ENCODE data around the gene MGLL. TPM values are rescaled to one million over a fixed set of nuclear protein-coding genes. Genes with fewer than 3 reads are reported as not detected.

The MGLL gene
- total and polyA plus RNA-seq, 2 donors (not counting 1 experiment from before 2014, with no cell fraction given), result 1.7 to 6.9 TPM

DNA sequence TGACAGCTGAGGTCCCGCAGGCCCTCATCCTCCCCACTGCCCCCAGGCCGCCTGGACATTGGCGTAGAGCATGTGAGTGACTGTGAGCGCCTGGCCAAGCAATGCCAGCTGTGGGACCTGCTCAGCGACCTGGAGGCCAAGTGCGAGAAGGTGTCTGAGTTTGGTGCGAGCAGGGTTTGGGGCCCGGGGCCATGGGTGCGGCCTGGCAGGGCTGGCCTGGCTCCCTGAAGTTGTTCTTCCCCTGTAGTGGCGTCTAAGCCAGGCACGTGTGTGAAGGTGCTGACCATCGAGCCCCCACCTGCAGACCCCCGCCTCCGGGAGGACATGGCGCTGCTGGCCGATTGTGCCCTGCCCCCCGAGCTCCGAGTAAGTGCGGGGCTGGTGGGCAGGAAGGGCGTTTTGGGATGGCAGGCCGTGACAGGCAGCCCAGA, 145.4 kb downstream of the MGLL start:
- WGBS (ENCODE audit: insufficient coverage), result 94% methylated on average over 21 of the region's 21 CpGs
- ATAC-seq (ENCODE audit: low read depth), result no peak
- Mint-ChIP-seq H3K4me3 (no peak overlapping the region), H3K27me3 (no peaks in the 10 kb centered on the region), H3K27ac (no peak overlapping the region), H3K9me3 (ENCODE audit: insufficient read depth) (no peaks in the 10 kb centered on the region), H3K4me1 (peaks cover 31% of the 10 kb centered on the region)
- H3K4me2 ChIP-seq (replicated peaks; ENCODE audit: low read depth, low read length, poor library complexity, severe bottlenecking), result no peak overlapping the region
- no peaks in the 10 kb centered on the region for H3K27me3 ChIP-seq (replicated peaks in 1 of 4; ENCODE audit: control extremely low read depth in 1 of 4, control insufficient read depth in 3 of 4, insufficient read depth in 4 of 4, low read length in 3 of 4)
- peaks cover 0 to 38% of the 10 kb centered on the region in 2 experiments for H3K36me3 ChIP-seq (replicated peaks in 1 of 2; ENCODE audit: control extremely low read depth in 1 of 2, control insufficient read depth in 1 of 2, extremely low read depth in 1 of 2, insufficient read depth in 2 of 2, low read length in 1 of 2)
- H3K9ac ChIP-seq (ENCODE audit: low read length), result no peak overlapping the region
- intact Hi-C loops (cut with micrococcal nuclease), result no loop called here
- H3K27ac ChIP-seq (ENCODE audit: low read length in 2 of 2), result no peak overlapping the region
- POLR2A ChIA-PET, result no interaction called here
- H3K4me3 ChIP-seq (ENCODE audit: control extremely low read depth in 1 of 5, extremely low read depth in 1 of 5, insufficient read depth in 1 of 5, low read depth in 2 of 5, low read length in 4 of 5), result no peak overlapping the region
- CTCF ChIA-PET, result no interaction called here
- H3K4me1 ChIP-seq (ENCODE audit: control insufficient read depth in 2 of 2, insufficient read depth in 2 of 2, low read length in 2 of 2), result peaks cover 13 to 25% of the 10 kb centered on the region in 2 donors
- no peak for TF ChIP-seq EZH2 (IDR thresholded peaks at IDR 0.05; ENCODE audit: borderline replicate concordance, insufficient read depth, low read depth, low read length, poor library complexity, severe bottlenecking)
- TF ChIP-seq, protein P1, sequence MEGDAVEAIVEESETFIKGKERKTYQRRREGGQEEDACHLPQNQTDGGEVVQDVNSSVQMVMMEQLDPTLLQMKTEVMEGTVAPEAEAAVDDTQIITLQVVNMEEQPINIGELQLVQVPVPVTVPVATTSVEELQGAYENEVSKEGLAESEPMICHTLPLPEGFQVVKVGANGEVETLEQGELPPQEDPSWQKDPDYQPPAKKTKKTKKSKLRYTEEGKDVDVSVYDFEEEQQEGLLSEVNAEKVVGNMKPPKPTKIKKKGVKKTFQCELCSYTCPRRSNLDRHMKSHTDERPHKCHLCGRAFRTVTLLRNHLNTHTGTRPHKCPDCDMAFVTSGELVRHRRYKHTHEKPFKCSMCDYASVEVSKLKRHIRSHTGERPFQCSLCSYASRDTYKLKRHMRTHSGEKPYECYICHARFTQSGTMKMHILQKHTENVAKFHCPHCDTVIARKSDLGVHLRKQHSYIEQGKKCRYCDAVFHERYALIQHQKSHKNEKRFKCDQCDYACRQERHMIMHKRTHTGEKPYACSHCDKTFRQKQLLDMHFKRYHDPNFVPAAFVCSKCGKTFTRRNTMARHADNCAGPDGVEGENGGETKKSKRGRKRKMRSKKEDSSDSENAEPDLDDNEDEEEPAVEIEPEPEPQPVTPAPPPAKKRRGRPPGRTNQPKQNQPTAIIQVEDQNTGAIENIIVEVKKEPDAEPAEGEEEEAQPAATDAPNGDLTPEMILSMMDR (IDR thresholded peaks at IDR 0.05), result no peak
- peaks cover 19% of the 10 kb centered on the region for H3K79me2 ChIP-seq (ENCODE audit: control insufficient read depth, insufficient read depth, low read length)
- peaks cover 34% of the 10 kb centered on the region for H4K20me1 ChIP-seq (ENCODE audit: control insufficient read depth, insufficient read depth, low read length, poor library complexity, severe bottlenecking)
- H2AFZ ChIP-seq (ENCODE audit: insufficient read depth, low read depth, low read length, poor library complexity, severe bottlenecking), result no peak overlapping the region
- H3K9me3 ChIP-seq (ENCODE audit: control extremely low read depth in 1 of 3, control insufficient read depth in 2 of 3, insufficient read depth in 1 of 3, low read length in 2 of 3), result peaks cover 0 to 3% (median 0%) of the 10 kb centered on the region in 3 donors
- no peak for DNase-seq

DNA sequence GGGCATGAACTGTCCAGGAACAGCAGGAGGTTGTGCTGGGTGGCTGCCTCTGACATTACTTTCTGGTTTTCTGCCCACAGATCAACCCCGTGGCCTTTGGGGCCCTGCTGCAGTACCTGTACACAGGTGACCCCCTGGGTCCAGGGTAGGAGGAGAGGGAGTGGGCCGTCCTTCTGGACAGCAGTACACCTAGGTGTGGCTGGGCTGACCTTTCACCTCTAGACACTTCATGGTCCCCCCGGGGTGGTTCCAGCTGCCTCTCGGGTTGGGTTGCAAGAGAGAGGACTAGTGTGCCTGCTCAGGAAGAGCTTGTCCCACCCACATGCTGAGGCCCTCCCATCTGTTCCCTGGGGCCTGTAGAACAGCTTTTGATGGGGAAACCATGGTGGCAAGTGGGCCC, 145.9 kb downstream of the MGLL start:
- Histone ChIP-seq H3K9ac (ENCODE audit: low read length) (no peak overlapping the region), H3K27ac (ENCODE audit: low read length in 2 of 2) (no peak overlapping the region), H3K36me3 (replicated peaks in 1 of 2; ENCODE audit: control extremely low read depth in 1 of 2, control insufficient read depth in 1 of 2, extremely low read depth in 1 of 2, insufficient read depth in 2 of 2, low read length in 1 of 2) (peaks cover 0 to 38% of the 10 kb centered on the region in 2 experiments), H4K20me1 (ENCODE audit: control insufficient read depth, insufficient read depth, low read length, poor library complexity, severe bottlenecking) (peaks cover 34% of the 10 kb centered on the region), H3K79me2 (ENCODE audit: control insufficient read depth, insufficient read depth, low read length) (peaks cover 21% of the 10 kb centered on the region), H2AFZ (ENCODE audit: insufficient read depth, low read depth, low read length, poor library complexity, severe bottlenecking) (no peak overlapping the region), H3K4me3 (ENCODE audit: control extremely low read depth in 1 of 5, extremely low read depth in 1 of 5, insufficient read depth in 1 of 5, low read depth in 2 of 5, low read length in 4 of 5) (no peak overlapping the region), H3K27me3 (replicated peaks in 1 of 4; ENCODE audit: control extremely low read depth in 1 of 4, control insufficient read depth in 3 of 4, insufficient read depth in 4 of 4, low read length in 3 of 4) (no peaks in the 10 kb centered on the region), H3K9me3 (ENCODE audit: control extremely low read depth in 1 of 3, control insufficient read depth in 2 of 3, insufficient read depth in 1 of 3, low read length in 2 of 3) (no peaks in the 10 kb centered on the region), H3K4me2 (replicated peaks; ENCODE audit: low read depth, low read length, poor library complexity, severe bottlenecking) (no peak overlapping the region), H3K4me1 (ENCODE audit: control insufficient read depth in 2 of 2, insufficient read depth in 2 of 2, low read length in 2 of 2) (peaks cover 14 to 25% of the 10 kb centered on the region in 2 donors)
- Mint-ChIP-seq H3K9me3 (ENCODE audit: insufficient read depth) (no peaks in the 10 kb centered on the region), H3K4me3 (no peak overlapping the region), H3K27me3 (no peaks in the 10 kb centered on the region), H3K27ac (no peak overlapping the region), H3K4me1 (peaks cover 30% of the 10 kb centered on the region)
- POLR2A ChIA-PET, result no interaction called here
- CTCF ChIA-PET, result no interaction called here
- TF ChIP-seq EZH2 (IDR thresholded peaks at IDR 0.05; ENCODE audit: borderline replicate concordance, insufficient read depth, low read depth, low read length, poor library complexity, severe bottlenecking), result no peak
- TF ChIP-seq, protein P1 (IDR thresholded peaks at IDR 0.05), result no peak
- DNase-seq (no peak), ATAC-seq (ENCODE audit: low read depth) (no peak)
- intact Hi-C loops (cut with micrococcal nuclease), result no loop called here
- 95% methylated on average over 2 of the region's 4 CpGs for WGBS (ENCODE audit: insufficient coverage)
